Measurements from ENCODE around the gene NUP107.

DNA sequence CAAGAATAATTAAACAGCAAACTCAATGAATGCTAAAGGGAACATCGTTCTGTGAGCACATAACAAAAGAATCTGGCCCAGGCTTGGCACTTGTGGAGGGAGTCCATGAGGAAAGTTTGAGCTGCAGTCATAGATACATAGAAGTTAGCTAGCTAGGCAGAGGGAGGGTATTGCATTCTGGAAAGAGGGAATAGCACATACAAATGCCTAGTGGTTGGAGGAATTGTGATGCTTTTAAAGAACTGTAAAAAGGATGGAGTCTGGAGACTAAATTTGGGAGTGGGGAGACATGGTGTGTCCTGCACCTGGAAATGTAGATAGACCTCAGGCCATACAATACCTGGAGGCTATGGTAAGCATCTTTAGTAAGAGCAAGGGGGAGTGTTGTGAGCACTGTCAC lies 83.2 kb downstream of the NUP107 start:
- TF ChIP-seq, protein P1, sequence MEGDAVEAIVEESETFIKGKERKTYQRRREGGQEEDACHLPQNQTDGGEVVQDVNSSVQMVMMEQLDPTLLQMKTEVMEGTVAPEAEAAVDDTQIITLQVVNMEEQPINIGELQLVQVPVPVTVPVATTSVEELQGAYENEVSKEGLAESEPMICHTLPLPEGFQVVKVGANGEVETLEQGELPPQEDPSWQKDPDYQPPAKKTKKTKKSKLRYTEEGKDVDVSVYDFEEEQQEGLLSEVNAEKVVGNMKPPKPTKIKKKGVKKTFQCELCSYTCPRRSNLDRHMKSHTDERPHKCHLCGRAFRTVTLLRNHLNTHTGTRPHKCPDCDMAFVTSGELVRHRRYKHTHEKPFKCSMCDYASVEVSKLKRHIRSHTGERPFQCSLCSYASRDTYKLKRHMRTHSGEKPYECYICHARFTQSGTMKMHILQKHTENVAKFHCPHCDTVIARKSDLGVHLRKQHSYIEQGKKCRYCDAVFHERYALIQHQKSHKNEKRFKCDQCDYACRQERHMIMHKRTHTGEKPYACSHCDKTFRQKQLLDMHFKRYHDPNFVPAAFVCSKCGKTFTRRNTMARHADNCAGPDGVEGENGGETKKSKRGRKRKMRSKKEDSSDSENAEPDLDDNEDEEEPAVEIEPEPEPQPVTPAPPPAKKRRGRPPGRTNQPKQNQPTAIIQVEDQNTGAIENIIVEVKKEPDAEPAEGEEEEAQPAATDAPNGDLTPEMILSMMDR (IDR thresholded peaks at IDR 0.05; ENCODE audit: low read length) = no peak
- no peak for TF ChIP-seq EZH2 (optimal IDR thresholded peaks at IDR 0.05; ENCODE audit: low read depth, low read length)

Measured in MM.1S (cell line).